PFSK-1 (cell line): ENCODE results near the gene KCTD5.

Experiments used
- FOXP2 ChIP-seq: optimal IDR thresholded peaks from 2 replicates; pipeline ENCODE3; 2011; ENCODE audit warnings: borderline replicate concordance, control low read depth, inconsistent platforms; ENCODE audit not compliant: insufficient read depth; ENCODE audit errors: extremely low read length, extremely low read depth
- POLR2AphosphoS5 ChIP-seq: IDR thresholded peaks from 2 replicates; pipeline ENCODE4 v1.6.1; 2012; ENCODE audit warnings: low read depth, mild to moderate bottlenecking, control low read depth, low read length, moderate library complexity
- REST ChIP-seq, 2 experiments: IDR thresholded peaks; 2 replicates each; pipeline versions ENCODE4 v1.6.1 to v1.8.0; 2011 to 2012; ENCODE audit warnings: low read depth in 2 of 2, low read length in 2 of 2, control low read depth in 1 of 2, inconsistent platforms in 1 of 2, mild to moderate bottlenecking in 1 of 2, moderate library complexity in 1 of 2; ENCODE audit not compliant: insufficient read depth in 1 of 2
- SIN3A ChIP-seq: IDR thresholded peaks from 2 replicates; pipeline ENCODE4 v1.6.1; 2012; ENCODE audit warnings: mild to moderate bottlenecking, low read length, moderate library complexity, borderline replicate concordance; ENCODE audit not compliant: insufficient read depth
- TAF1 ChIP-seq: IDR thresholded peaks from 2 replicates; pipeline ENCODE4 v1.6.1; 2012; ENCODE audit warnings: low read length, control low read depth, borderline replicate concordance; ENCODE audit not compliant: insufficient read depth

KCTD5 gene

GRCh38 chr16:2755158-2755557 lies 72.8 kb downstream of the KCTD5 start:
- TF ChIP-seq TAF1 (no peak), FOXP2 (no peak), POLR2AphosphoS5 (no peak), REST (IDR thresholded peaks at IDR 0.05; ENCODE audit: insufficient read depth in 1 of 2, low read depth in 2 of 2, low read length in 2 of 2) (no peak), SIN3A (no peak)

- TF ChIP-seq FOXP2: no peak
- TF ChIP-seq POLR2AphosphoS5: no peak
- TF ChIP-seq SIN3A: no peak
- TF ChIP-seq REST (IDR thresholded peaks at IDR 0.05; ENCODE audit: insufficient read depth in 1 of 2, low read depth in 2 of 2, low read length in 2 of 2): no peak
- no peak for TF ChIP-seq TAF1
Observed at GRCh38 chr16:2756288-2757015, 74.1 kb downstream of the KCTD5 start.

GRCh38 chr16:2757344-2757743 lies 75.0 kb downstream of the KCTD5 start:
- TF ChIP-seq SIN3A (no peak), REST (IDR thresholded peaks at IDR 0.05; ENCODE audit: insufficient read depth in 1 of 2, low read depth in 2 of 2, low read length in 2 of 2) (no peak), FOXP2 (no peak), TAF1 (no peak), POLR2AphosphoS5 (no peak)
